Transverse colon (tissue), 4 donors: ENCODE results near the gene HPGDS. TPM values are rescaled to one million over a fixed set of nuclear protein-coding genes. Genes with fewer than 3 reads are reported as not detected.

Source experiments
- DNase-seq: peaks from one replicate; pipeline ENCODE4 v3.0.0-alpha.2; 2019
- H3K27ac ChIP-seq, 4 donors: fragments of 200-600 bp; sonication (generic); 2 replicates each; pipeline ENCODE4 v1.5.1; 2016 to 2018; ENCODE audit warnings: inconsistent platforms in 4 of 4
- H3K27me3 ChIP-seq: fragments of 200-600 bp; sonication (generic); 2 replicates; pipeline ENCODE4 v1.5.1; 2017; ENCODE audit warnings: inconsistent platforms
- H3K36me3 ChIP-seq, 4 donors: fragments of 200-600 bp; sonication (generic); 2 replicates each; pipeline ENCODE4 v1.5.1; 2017 to 2019; ENCODE audit warnings: inconsistent platforms in 4 of 4
- H3K4me1 ChIP-seq, 4 donors: fragments of 200-600 bp; sonication (generic); 2 replicates each; pipeline ENCODE4 v1.5.1; 2017 to 2020; ENCODE audit warnings: inconsistent platforms in 4 of 4
- H3K4me3 ChIP-seq, 4 donors: fragments of 200-600 bp; sonication (generic); 1 replicate in 1 of 4; 2 replicates in 3 of 4; pipeline versions ENCODE4 v1.5.1 to v1.6.1; 2017 to 2019; ENCODE audit warnings: inconsistent platforms in 4 of 4
- H3K9me3 ChIP-seq, 2 donors: fragments of 200-600 bp; sonication (generic); 2 replicates each; pipeline ENCODE4 v1.5.1; 2017 to 2019; ENCODE audit warnings: inconsistent platforms in 2 of 2
- EP300 ChIP-seq: sonication (generic); formaldehyde crosslinking; IDR thresholded peaks from one replicate; pipeline ENCODE4 v1.6.1; 2017; ENCODE audit warnings: antibody characterized with exemption, low read depth
- POLR2A ChIP-seq: fragments of 450-650 bp; IDR thresholded peaks from one replicate; pipeline ENCODE4 v1.6.1; 2016; ENCODE audit warnings: antibody characterized with exemption, mild to moderate bottlenecking, moderate library complexity
- POLR2AphosphoS5 ChIP-seq, 3 donors: sonication (generic); formaldehyde crosslinking; IDR thresholded peaks; one replicate each; pipeline ENCODE4 v1.6.1; 2016; ENCODE audit warnings: antibody characterized with exemption in 3 of 3
- WGBS, 2 donors: methylation state at CpG; one replicate each; pipeline ENCODE4 v1.1.5; 2018; ENCODE audit warnings: low coverage in 1 of 2; 5-methylcytosine and 5-hydroxymethylcytosine counted together
- in situ Hi-C, 4 donors: fragments of 200-750 bp; cut with MboI; loops; one replicate each; pipeline versions ENCODE4 v1.15.0 to v1.15.1; 2017; ENCODE audit warnings: low sequenced_read_pairs in 3 of 4, low pct_ligation_motif_present in 1 of 4, low pct_unique_long_range_greater_than_20kb in 1 of 4
- intact Hi-C: fragments of 100-400 bp; cut with DNase I; formaldehyde crosslinking; loops from one replicate; pipeline ENCODE4 v1.15.1; 2023; ENCODE audit warnings: low total_unique reads
- total RNA-seq, 4 donors: library from RNA; depleted of rRNA; stranded (reverse); fragments of >200 nt; gene quantifications; one replicate each; pipeline ENCODE4 v1.1.0, GENCODE V29; 2016
- TF ChIP-seq, protein P1 (sequence below), 5 experiments: fragments of 200-600 bp in 3 of 5; fragments of 450-650 bp in 2 of 5; sonication (generic) in 3 of 5; IDR thresholded peaks; 1 replicate in 2 of 5; 2 replicates in 3 of 5; pipeline ENCODE4 v1.5.1; 2016 to 2017; ENCODE audit warnings: antibody characterized with exemption in 5 of 5, inconsistent platforms in 3 of 5, mild to moderate bottlenecking in 2 of 5, moderate library complexity in 1 of 5

Gene HPGDS
- total RNA-seq, 4 donors from 2014 or later = 1.4 to 6.0 (median 3.5) TPM; not detected in 1

GRCh38 chr4:94369046-94369445 lies 26.4 kb upstream of the HPGDS start:
- Histone ChIP-seq H3K27ac (no peak overlapping the region), H3K4me3 (no peak overlapping the region), H3K4me1 (peaks cover 0 to 4% (median 0%) of the 10 kb centered on the region in 4 donors), H3K9me3 (no peaks in the 10 kb centered on the region), H3K27me3 (no peaks in the 10 kb centered on the region), H3K36me3 (no peaks in the 10 kb centered on the region)
- in situ Hi-C loops (no loop called here), intact Hi-C loops (no loop called here)
- TF ChIP-seq POLR2AphosphoS5 (IDR thresholded peaks at IDR 0.05) (no peak), EP300 (no peak)
- DNase-seq = no peak
- WGBS, 2 donors = 83 to 94% methylated on average over 2 of the region's 2 CpGs

- 84 to 87% methylated on average over 1 of the region's 1 CpG for WGBS, 2 donors
- peaks cover 0 to 4% (median 0%) of the 10 kb centered on the region in 4 donors for H3K4me1 ChIP-seq
- no peak for TF ChIP-seq POLR2A
- TF ChIP-seq POLR2AphosphoS5 (IDR thresholded peaks at IDR 0.05) = no peak
- TF ChIP-seq, protein P1, sequence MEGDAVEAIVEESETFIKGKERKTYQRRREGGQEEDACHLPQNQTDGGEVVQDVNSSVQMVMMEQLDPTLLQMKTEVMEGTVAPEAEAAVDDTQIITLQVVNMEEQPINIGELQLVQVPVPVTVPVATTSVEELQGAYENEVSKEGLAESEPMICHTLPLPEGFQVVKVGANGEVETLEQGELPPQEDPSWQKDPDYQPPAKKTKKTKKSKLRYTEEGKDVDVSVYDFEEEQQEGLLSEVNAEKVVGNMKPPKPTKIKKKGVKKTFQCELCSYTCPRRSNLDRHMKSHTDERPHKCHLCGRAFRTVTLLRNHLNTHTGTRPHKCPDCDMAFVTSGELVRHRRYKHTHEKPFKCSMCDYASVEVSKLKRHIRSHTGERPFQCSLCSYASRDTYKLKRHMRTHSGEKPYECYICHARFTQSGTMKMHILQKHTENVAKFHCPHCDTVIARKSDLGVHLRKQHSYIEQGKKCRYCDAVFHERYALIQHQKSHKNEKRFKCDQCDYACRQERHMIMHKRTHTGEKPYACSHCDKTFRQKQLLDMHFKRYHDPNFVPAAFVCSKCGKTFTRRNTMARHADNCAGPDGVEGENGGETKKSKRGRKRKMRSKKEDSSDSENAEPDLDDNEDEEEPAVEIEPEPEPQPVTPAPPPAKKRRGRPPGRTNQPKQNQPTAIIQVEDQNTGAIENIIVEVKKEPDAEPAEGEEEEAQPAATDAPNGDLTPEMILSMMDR (IDR thresholded peaks at IDR 0.05) = no peak
- TF ChIP-seq EP300 = no peak
- no peaks in the 10 kb centered on the region for H3K36me3 ChIP-seq
- H3K9me3 ChIP-seq = no peaks in the 10 kb centered on the region
- H3K4me3 ChIP-seq = no peak overlapping the region
- DNase-seq = no peak
- no peaks in the 10 kb centered on the region for H3K27me3 ChIP-seq
- H3K27ac ChIP-seq = no peak overlapping the region
- in situ Hi-C loops (no loop called here), intact Hi-C loops (no loop called here)
Measured at GRCh38 chr4:94368459-94368858, 25.8 kb upstream of the HPGDS start.

- Histone ChIP-seq H3K27ac (no peak overlapping the region), H3K36me3 (no peaks in the 10 kb centered on the region), H3K4me1 (no peaks in the 10 kb centered on the region), H3K4me3 (no peak overlapping the region), H3K27me3 (no peaks in the 10 kb centered on the region), H3K9me3 (no peaks in the 10 kb centered on the region)
- in situ Hi-C loops (no loop called here), intact Hi-C loops (no loop called here)
- DNase-seq = no peak
- TF ChIP-seq EP300 (no peak), POLR2A (no peak), POLR2AphosphoS5 (IDR thresholded peaks at IDR 0.05) (no peak)
- TF ChIP-seq, protein P1 (IDR thresholded peaks at IDR 0.05) = no peak
- 70 to 91% methylated on average over 1 of the region's 1 CpG for WGBS, 2 donors
Measured at GRCh38 chr4:94365304-94365703, 22.7 kb upstream of the HPGDS start.

DNA sequence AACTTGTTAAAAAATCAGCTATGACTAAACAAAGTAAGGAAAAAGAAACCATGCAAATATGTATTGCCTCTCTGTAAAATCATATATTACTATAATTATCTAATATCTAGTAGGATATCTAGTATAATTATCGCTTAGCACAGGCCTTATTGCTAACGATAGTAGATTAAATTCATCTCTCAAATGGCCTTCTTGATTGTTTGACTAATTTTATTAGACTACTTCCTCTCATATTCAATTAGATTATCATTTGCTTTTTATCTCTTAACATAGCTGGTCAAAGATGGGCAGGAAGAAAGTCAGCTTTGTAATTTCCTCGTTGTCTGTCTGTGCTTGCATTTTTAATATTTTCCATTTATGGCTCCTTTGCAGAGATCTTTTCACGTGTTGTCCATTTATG lies 21.9 kb upstream of the HPGDS start:
- no peak for TF ChIP-seq POLR2A
- 68 to 75% methylated on average over 4 of the region's 4 CpGs for WGBS, 2 donors
- Histone ChIP-seq H3K27me3 (no peaks in the 10 kb centered on the region), H3K4me3 (no peak overlapping the region), H3K27ac (no peak overlapping the region), H3K4me1 (no peaks in the 10 kb centered on the region), H3K9me3 (no peaks in the 10 kb centered on the region), H3K36me3 (no peaks in the 10 kb centered on the region)
- no peak for DNase-seq
- in situ Hi-C loops (no loop called here), intact Hi-C loops (no loop called here)

GRCh38 chr4:94363136-94363655 lies 20.6 kb upstream of the HPGDS start:
- no peak overlapping the region for H3K4me3 ChIP-seq

More at GRCh38 chr4:94363136-94363655, 20.6 kb upstream of the HPGDS start:
- DNase-seq = no peak
- no peaks in the 10 kb centered on the region for H3K9me3 ChIP-seq
- TF ChIP-seq POLR2AphosphoS5 (IDR thresholded peaks at IDR 0.05) (no peak), EP300 (no peak), POLR2A (no peak)
- TF ChIP-seq, protein P1 (IDR thresholded peaks at IDR 0.05) = no peak
- no peak overlapping the region for H3K27ac ChIP-seq
- no peaks in the 10 kb centered on the region for H3K27me3 ChIP-seq
- in situ Hi-C loops (no loop called here), intact Hi-C loops (no loop called here)
- WGBS, 2 donors = 80 to 84% methylated on average over 4 of the region's 4 CpGs
- H3K36me3 ChIP-seq = no peaks in the 10 kb centered on the region
- no peaks in the 10 kb centered on the region for H3K4me1 ChIP-seq
